GM19438 (cell line): ENCODE results near the gene LRRC8C.

Experiments used
- ATAC-seq: cut with Tn5 transposase; IDR thresholded peaks from one replicate; pipeline ENCODE4 v1.9.1; 2021; ENCODE audit warnings: low read depth; ENCODE audit not compliant: unreplicated experiment

The LRRC8C gene

GRCh38 chr1:89670163-89670562, 37.2 kb downstream of the LRRC8C start:
- peak; percentile 99 for ATAC-seq

DNA sequence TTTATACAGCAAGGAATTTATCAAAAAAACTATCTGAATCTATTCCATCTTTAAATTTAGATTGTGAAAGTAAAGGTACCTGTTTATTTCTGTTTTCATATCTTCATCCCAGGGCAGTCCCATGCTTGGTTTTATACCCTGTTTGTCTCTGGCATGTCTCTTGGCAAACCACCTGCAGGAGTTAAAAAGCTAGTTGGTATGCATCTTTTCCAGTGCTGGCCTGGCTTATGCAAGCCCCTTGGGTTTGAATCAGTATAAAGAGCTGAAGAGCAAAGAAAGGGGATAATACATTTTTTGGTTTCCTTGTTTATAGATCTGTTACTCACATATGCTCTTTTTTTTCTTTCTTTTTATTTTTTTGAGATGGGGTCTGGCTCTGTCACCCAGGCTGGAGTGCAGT, 37.8 kb downstream of the LRRC8C start:
- ATAC-seq = no peak

GRCh38 chr1:89671775-89672488, 39.0 kb downstream of the LRRC8C start:
- no peak for ATAC-seq

DNA sequence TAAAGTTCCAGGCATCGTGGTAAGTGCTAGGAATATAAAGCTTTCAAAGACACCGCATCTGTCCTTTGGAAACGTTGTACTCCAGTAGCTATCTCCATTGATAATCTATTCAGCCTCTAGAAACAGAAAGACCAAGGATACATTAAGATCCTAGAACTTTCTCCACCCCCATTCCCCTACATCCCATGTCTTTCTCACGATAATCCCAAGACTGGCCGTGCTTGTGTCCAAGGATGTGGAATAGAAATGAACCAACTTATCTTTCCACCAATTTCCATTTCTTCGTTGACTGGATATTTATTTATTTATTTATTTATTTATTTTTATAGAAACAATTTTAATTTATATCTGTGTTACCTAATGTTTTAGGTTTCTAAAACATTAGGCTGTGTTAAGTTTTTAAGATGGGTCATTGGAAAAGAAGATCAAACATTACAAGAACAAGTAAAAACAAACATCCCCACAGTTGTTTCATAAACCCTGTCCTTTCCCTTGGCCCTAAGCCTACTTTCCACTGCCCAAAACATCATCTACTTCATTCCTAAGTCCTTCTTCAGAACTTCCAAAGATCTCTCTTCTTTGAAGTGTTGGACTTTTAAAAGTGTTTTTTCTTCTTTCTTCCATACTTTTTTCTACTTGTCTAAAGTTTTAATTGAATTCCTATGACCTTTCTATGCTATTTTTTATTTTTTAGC, 39.7 kb downstream of the LRRC8C start:
- ATAC-seq = no peak

- no peak for ATAC-seq
Observed at GRCh38 chr1:89673251-89673650, 40.3 kb downstream of the LRRC8C start.

- no peak for ATAC-seq
Observed at GRCh38 chr1:89675677-89676076, 42.8 kb downstream of the LRRC8C start.

DNA sequence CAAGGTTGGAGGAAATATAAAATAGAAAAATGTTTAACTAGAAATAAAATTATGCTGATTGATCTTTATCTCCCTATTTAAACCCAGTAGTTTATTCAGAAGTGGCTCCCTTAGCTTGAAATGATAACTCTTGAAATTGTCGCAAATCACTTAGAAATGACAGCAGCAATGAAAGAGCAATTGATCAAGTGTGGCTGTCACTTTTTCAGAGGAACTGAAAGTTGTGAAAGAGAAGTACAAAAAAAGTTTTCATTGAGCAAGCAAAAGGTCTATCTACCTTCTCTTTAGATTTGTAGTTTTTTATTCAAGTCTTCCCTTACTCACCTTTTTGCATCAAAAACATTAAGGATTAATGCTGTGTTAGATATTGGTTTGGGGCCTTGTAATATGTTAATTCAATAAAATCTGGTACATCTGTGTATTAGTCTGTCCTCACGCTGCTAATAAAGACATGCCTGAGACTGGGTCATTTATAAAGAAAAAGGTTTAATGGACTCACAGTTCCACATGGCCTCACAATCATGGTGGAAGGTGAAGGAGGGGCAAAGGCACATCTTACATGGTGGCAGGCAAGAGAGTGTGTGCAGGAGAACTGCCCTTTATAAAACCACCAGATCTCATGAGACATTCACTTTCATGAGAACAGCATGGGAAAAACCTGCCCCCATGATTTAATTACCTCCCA, 48.3 kb downstream of the LRRC8C start:
- ATAC-seq = no peak

DNA sequence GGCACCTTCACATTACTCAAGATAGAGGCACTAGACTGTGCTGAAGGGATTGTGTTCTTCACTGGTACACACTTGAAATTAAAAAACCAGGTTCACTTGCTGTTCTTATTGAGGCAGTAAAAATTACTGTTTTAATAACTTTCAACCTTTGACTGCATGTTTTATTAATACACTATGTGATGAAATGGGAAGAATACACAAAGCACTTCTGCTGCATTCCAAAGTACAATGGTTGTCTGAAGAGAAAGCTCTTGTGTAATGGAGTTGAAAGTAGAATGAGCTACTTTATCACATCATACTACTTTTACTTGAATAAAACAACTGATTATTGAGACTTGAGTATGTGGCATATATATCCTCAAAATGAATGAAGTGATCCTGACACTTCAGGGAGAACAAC, 49.7 kb downstream of the LRRC8C start:
- no peak for ATAC-seq

DNA sequence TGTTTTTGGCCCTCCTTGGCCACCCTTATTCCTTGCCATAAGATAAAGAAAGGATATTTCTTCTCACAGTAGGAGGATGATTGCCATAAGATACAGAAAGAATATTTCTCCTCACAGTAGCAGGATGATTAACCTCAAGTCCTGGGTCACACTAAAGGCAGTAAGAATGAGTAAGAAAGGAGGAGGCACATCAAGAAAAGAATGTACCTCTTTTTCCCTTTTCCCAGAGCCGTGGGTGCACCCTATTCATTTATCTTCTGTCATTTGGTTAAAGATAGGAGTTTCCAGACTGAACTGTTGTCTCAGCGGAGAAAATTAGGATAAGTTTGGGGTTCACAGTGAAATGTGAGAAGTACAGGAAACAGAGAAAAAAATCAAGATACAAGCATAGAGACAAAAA, 52.5 kb downstream of the LRRC8C start:
- no peak for ATAC-seq

DNA sequence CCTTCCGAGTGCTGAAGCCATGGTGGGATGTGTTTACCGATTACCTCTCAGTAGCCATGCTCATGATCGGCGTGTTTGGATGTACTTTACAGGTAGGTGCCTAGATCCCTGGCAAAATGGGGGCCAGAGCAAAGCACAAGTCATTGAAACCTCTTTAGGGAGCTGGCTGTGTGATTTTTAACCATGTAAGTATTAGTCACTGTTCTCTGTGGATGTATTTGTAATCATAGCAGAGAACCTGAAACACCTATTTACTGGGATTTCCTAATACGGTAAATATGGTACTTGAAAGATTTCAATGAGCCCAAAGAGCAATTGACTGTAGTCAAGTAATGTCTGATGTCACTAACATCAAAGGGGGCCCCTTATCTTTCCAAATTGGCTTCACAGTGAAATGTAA, 53.6 kb downstream of the LRRC8C start:
- ATAC-seq = no peak

GRCh38 chr1:89687254-89687653, 54.3 kb downstream of the LRRC8C start:
- ATAC-seq = no peak

DNA sequence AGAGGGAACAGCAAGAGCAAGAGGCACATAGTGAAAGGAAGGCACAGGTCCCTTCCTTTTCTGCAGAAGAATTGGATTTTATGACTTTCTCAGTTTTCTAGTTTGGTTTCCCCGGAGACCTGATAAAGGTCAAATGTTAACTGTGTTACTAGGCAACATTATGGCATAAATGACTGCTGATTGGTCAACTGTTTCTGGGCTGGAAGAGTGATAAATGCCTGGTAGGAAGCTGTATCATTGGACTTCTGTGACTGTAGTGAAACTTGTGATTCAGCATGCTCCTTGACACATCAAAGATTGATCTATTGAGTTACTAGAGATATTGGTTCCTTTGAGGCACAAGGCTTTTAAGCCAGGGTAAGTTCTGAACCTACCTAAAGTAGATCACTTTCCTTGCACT, 55.7 kb downstream of the LRRC8C start:
- no peak for ATAC-seq

DNA sequence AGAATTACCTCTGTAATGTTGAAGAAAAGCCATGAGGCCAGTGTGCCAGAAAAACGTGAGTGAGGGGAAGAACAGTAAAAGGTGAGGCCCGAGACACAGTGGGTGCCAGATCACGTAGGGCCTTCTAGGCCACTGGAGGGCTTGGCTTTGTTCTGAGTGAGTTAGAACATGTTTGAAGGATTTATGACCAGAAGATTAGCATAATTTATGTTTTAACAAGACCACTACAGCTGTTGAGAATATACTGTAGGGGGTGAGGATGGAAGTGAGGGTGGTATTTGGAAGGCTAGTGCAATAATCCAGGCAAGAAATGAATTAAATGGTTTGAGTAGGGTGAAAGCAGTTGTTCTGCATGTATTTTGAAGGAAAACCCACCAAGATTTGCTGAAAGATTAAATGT, 56.3 kb downstream of the LRRC8C start:
- ATAC-seq = no peak

GRCh38 chr1:89690595-89690994, 57.7 kb downstream of the LRRC8C start:
- no peak for ATAC-seq

- peak; percentile 68 for ATAC-seq
Observed at GRCh38 chr1:89692601-89693521, 59.9 kb downstream of the LRRC8C start.

- no peak for ATAC-seq
Observed at GRCh38 chr1:89695847-89696246, 62.9 kb downstream of the LRRC8C start.

DNA sequence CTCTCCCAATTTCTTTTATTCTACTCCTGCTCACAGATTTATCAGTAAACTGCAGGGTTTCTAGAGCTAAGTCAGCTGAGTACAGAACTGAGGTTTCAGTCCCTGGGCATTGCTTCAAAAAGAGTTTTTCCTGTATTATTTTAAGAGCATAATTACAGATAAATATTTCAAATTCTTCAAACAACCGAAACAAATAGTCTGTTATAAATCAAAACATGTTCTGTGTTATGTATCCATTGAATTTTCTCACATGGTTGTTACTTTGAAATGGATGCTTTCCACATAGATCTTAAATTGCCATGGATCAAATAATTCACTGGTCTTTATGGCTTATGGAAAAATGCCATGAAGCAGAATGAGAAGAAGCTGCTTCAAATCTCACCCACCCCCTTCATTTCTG, 64.5 kb downstream of the LRRC8C start:
- ATAC-seq = no peak

- no peak for ATAC-seq
Observed at GRCh38 chr1:89698020-89698560, 65.2 kb downstream of the LRRC8C start.

GRCh38 chr1:89698624-89699023, 65.7 kb downstream of the LRRC8C start:
- ATAC-seq = no peak

DNA sequence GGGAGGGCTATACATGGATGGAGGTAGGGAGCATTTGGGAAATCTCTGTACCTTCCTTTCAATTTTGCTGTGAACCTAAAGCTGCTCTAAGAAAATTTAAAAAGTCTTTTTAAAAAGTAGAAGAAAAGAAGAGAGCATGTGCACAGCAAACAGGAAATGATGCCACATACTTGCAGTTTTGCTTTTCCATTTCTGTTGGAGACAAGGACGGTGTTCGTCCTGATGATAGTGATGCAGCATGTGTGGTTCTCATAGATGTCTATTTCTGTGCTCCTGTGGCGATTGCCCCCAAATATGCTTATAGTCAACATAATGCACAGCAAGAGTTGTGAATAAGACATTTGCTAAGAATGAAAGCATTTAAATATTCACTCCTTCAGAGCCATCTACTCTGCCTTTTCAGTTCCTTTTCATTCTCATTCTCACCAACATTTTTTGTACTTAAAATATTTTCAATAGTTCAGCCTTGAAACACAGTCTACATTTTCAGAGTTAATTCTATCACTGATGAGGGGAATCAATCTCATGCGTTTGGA, 66.6 kb downstream of the LRRC8C start:
- no peak for ATAC-seq
